GM12874 (cell line): ENCODE results near the gene RPRML.

ENCODE experiments used
- TF ChIP-seq, protein P1 (sequence below): IDR thresholded peaks from 2 replicates; pipeline ENCODE4 v1.5.1; 2011; ENCODE audit warnings: low read depth, mild to moderate bottlenecking, control low read depth, low read length, moderate library complexity; ENCODE audit not compliant: insufficient read depth

The RPRML gene

DNA sequence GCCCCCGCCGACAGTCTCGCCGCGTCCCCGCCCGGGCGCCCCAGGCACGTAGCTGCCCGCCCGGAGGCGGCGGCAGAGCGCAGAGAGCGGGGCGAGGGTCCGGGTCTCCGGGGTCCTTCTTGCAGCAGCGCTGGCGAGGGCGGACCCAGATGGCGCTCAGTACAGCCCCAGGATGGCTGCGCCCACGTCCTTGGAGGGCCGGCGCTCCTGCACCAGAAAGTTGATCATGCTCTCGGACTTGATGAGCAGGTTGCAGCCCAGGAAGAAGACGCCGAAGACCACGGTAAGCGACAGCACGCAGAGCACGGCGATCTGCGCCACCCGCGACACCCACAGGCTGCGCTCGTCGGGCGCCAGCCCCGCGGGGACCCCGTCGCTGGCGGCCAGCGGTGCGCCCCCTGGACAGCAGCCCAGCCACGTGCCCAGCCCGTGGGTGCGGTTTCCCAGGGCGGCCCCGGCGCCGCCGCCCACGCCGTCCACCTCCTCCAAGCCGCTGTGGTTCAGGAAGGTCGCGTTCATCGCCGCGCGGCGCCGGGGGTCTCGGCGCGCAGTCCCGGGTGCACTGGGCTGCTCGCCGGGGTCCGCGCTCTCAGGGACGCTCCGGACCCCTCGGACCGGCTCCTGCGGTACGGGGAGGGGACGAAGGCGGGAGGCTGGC lies 435 bp downstream of the RPRML start:
- TF ChIP-seq, protein P1, sequence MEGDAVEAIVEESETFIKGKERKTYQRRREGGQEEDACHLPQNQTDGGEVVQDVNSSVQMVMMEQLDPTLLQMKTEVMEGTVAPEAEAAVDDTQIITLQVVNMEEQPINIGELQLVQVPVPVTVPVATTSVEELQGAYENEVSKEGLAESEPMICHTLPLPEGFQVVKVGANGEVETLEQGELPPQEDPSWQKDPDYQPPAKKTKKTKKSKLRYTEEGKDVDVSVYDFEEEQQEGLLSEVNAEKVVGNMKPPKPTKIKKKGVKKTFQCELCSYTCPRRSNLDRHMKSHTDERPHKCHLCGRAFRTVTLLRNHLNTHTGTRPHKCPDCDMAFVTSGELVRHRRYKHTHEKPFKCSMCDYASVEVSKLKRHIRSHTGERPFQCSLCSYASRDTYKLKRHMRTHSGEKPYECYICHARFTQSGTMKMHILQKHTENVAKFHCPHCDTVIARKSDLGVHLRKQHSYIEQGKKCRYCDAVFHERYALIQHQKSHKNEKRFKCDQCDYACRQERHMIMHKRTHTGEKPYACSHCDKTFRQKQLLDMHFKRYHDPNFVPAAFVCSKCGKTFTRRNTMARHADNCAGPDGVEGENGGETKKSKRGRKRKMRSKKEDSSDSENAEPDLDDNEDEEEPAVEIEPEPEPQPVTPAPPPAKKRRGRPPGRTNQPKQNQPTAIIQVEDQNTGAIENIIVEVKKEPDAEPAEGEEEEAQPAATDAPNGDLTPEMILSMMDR = no peak

DNA sequence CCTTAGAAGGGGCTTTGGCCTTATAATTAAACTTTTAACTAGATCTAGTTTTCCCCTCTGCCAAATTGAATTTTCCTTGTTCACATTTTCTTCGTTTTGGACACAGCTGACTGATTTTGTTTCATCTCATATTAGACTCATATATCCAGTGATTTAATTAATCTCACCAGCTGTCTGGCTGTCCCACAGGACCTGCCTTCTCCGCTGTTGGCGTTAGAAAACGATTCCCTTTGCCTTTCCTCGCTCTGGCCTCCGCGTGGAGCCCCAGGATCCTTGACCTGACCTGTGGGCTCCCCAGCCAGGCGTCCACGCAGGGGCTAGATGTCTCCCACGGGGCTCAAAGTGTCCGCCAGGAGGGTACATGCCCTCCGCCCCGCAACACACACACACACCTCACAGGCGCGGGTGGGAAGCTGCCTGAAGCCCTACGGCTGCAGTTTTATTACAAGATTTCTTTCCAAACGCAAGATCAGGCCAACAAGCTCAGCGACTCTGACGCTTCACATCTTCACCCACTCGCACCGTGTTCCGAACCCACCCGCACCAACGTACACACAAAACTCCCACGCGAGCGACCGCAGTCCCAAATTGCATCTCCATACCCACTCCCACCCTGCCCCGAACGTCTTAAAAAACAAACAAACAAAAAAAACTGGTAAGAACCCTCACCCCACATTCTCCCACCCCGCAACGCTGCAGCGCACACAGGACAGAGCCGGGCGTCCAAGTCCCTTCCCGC lies 1.1 kb downstream of the RPRML start:
- TF ChIP-seq, protein P1 = no peak

DNA sequence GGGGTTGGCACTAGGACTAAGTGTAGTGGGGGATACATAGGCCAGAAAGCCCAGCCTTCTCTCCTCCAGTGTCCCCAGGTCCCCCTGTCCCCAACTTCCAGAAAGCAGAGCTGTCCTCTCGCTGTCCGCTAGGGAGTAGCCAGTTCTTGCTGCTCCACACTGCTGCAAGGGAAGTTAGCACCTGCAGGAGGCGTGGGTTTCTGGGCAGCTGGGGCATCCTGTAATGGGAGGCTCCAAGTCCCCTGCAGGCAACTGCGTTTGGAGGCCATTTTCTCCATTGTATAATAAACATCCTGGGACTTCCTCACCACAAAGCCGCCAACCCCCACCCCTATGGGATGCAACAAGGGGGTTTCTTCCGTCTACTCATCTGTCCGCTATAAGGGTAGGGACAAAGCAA lies 1.7 kb downstream of the RPRML start:
- TF ChIP-seq, protein P1 = no peak

DNA sequence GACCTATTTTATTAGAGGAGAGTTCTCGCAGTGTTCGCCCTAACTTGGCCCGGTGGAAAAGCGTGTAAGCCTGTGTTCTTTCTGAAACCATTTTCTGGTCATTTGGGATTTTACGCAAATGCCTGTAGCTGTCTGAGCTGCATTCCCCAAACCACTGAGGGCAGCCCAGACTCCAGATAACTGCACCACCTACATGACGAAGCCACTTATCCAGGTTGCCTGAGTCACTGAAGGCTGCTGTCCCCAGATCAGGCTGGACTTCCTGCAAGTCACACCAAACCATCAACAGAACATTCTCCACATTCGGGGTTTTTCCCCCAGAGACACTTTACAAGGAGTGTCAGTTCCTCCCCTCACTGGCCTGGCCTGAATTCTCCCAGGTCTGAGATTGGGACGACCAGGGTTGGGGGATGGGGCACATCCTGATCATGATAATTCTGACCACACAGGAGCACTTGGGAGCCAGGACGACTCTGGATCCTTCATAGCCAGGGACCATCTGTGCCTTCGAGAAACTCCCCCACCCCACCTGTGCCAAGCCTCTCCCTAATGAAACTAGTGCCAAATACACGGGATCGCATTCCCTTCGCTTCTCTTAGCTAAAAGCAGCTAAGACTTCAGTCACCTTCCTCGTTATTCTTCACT lies 2.3 kb downstream of the RPRML start:
- TF ChIP-seq, protein P1 = no peak

DNA sequence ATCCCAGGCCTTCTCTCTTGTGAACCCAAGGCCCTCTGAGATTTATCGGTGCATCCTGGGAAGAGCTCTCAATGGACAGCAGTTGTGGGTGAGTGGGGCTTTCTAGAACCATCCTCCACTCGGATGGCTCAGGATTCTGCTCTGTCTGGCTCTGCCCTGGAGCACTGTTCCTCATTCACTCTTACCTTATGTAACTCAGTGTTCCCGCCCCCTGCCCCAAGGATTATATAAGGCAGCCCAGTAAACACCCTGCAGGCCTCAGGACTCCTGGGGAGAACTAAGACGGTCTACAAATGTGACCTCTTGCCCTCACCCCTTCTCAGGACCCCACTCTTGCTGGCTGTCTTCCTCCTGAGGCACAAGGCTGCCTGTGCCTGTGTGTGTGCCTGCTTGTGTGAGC lies 3.8 kb downstream of the RPRML start:
- TF ChIP-seq, protein P1 = no peak

DNA sequence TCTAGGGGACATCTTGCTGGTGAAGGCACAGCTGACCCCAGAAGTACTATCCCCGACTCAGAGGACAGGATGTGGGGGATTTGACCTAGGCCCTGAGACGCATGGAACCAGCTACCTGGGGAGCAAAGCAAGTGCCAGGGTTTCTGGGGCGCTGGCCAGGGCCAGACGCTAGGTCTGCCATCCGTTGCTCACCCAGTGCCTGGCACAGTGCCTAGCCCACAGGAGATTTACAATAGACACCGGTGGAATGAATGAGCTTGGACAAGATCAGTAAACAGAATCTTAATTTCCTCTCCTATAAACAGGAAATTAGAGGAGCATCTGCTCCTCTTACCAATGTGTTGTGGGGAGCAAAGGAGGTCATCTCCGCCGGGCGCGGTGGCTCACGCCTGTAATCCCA lies 5.0 kb downstream of the RPRML start:
- TF ChIP-seq, protein P1 = no peak

DNA sequence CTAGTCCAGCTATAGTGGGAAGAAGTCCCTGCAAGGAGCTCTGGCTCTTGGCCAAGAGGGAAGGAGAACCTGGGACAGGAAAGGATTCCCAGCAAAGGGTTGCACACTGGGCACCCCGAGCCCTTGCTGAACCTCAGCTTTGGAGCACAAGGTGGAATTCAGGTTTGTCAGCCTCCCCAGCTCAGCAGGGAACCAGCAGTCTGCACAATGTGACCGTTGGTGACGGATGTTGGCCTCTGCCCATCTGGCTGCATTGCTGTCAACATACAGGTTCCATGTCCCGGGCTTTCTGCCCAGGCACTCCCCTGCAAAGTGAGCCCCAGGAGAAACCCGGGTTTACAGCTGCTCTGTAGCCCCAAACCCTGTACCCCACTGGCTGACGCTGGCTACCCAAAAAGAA lies 6.7 kb downstream of the RPRML start:
- TF ChIP-seq, protein P1 = no peak
